Activated CD4-positive, alpha-beta T cell treated with anti-CD3 and anti-CD28 coated beads for 36 hours (primary cell): ENCODE data around the gene CIAO2B. TPM values are rescaled to one million over a fixed set of nuclear protein-coding genes. Genes with fewer than 3 reads are reported as not detected.

Experiments used
- ATAC-seq: fragments of 200-7000 bp; cut with Tn5 transposase; one replicate; pipeline ENCODE4 v1.10.0; 2021; ENCODE audit warnings: mild to moderate bottlenecking, moderate library complexity
- CTCF ChIA-PET: fragments of 350-600 bp; sonication (Branson Sonifier 250); formaldehyde crosslinking; loops from one replicate; lab custom pipeline; 2021; ENCODE audit warnings: antibody characterized with exemption; lab: Charles Lee
- POLR2A ChIA-PET: fragments of 350-600 bp; sonication (Branson Sonifier 250); formaldehyde crosslinking; loops from one replicate; lab custom pipeline; 2021; ENCODE audit warnings: antibody characterized with exemption, inconsistent platforms; lab: Charles Lee
- DNase-seq: peaks from one replicate; pipeline ENCODE4 v3.0.0-alpha.2; 2020
- H3K27ac Mint-ChIP-seq: one replicate; pipeline ENCODE4 v1.8.0; 2021; ENCODE audit warnings: mixed read lengths
- H3K27me3 Mint-ChIP-seq: one replicate; pipeline ENCODE4 v1.8.0; 2021; ENCODE audit warnings: mixed read lengths
- H3K36me3 Mint-ChIP-seq: one replicate; pipeline ENCODE4 v1.8.0; 2021; ENCODE audit warnings: low read depth, mixed read lengths
- H3K4me1 Mint-ChIP-seq: one replicate; pipeline ENCODE4 v1.8.0; 2021; ENCODE audit warnings: mixed read lengths
- H3K4me3 Mint-ChIP-seq: one replicate; pipeline ENCODE4 v1.8.0; 2021; ENCODE audit warnings: mild to moderate bottlenecking, moderate library complexity, mixed read lengths
- H3K9me3 Mint-ChIP-seq: one replicate; pipeline ENCODE4 v1.8.0; 2021; ENCODE audit warnings: low read depth, mixed read lengths
- intact Hi-C, 2 experiments: fragments of 100-400 bp; cut with DNase I in 1 of 2; cut with micrococcal nuclease in 1 of 2; formaldehyde crosslinking; loops; one replicate each; pipeline versions ENCODE4 v1.14.2 to v1.15.1; 2022 to 2024; cut with DNase I, micrococcal nuclease
- total RNA-seq, 2 experiments: library from RNA; stranded (reverse); gene quantifications; one replicate each; pipeline ENCODE4 v1.2.3, GENCODE V29; 2021

Gene CIAO2B
- total RNA-seq, 2 experiments from 2014 or later, result 171 to 186 TPM

DNA sequence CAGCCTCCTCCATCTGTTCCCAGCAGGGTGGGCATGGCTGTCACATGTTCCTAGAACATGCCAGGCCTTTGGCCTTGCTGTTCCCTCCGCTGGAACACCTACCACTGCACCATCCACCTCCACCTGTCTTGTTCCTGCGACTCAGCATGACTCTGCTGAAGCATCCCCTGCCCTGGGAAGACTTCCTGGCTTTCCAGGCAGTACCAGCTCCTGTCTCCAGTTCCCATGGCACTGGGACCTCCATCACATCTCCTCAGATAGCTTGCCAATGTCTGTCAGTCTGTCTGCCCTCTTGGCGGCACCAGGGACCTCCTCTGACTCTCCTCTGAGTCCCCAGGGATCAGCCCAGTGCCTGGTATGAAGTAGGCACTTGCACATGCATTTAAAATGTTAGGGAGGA is 38.2 kb downstream of the CIAO2B start:
- DNase-seq (no peak), ATAC-seq (no peak)
- Mint-ChIP-seq H3K4me3 (no peak overlapping the region), H3K9me3 (no peaks in the 10 kb centered on the region), H3K36me3 (peaks cover 7% of the 10 kb centered on the region), H3K4me1 (peaks cover 8% of the 10 kb centered on the region), H3K27ac (no peak overlapping the region), H3K27me3 (no peaks in the 10 kb centered on the region)
- intact Hi-C loops, result loop anchor here (1.0 to 2.0 kb wide), 4 partner anchors 29 to 39 kb away; partner anchors contain the start of genes CES2 (in 1 of the 2), CIAO2B (in 1 of the 2) and RRAD (in 1 of the 2)
- POLR2A ChIA-PET, result no interaction called here
- CTCF ChIA-PET, result interaction anchor here (0.8 to 2.8 kb wide), 12 partner anchors 10 to 45 kb away, joined by 3 to 19 read pairs (median 6); partner anchors contain the start of gene PDP2

DNA sequence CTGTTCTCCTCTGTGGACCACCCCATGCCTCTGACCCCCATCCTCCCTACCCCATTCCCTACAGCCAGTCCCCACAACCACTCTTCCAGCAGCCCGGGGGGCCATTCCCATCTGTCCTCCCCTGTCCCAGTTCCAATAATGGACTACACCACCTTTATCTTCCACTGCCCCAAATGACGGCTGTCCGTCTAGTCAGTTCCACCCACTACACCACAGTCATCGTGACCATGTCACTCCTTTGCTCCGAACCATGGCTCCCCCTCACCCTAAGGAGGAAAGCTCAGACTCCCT is 38.6 kb downstream of the CIAO2B start:
- no peak for ATAC-seq
- ChIA-PET POLR2A (no interaction called here), CTCF (interaction anchor here (0.6 to 2.8 kb wide), 16 partner anchors 9 to 217 kb away, joined by 3 to 19 read pairs (median 4); partner anchors contain the start of gene PDP2)
- H3K27me3 Mint-ChIP-seq, result no peaks in the 10 kb centered on the region
- H3K4me3 Mint-ChIP-seq, result no peak overlapping the region
- H3K27ac Mint-ChIP-seq, result no peak overlapping the region
- no peaks in the 10 kb centered on the region for H3K9me3 Mint-ChIP-seq
- H3K4me1 Mint-ChIP-seq, result peaks cover 8% of the 10 kb centered on the region
- DNase-seq, result no peak
- peaks cover 7% of the 10 kb centered on the region for H3K36me3 Mint-ChIP-seq
- intact Hi-C loops, result loop anchor here (1.0 to 2.0 kb wide), 4 partner anchors 29 to 39 kb away; partner anchors contain the start of genes CES2 (in 1 of the 2), CIAO2B (in 1 of the 2) and RRAD (in 1 of the 2)

DNA sequence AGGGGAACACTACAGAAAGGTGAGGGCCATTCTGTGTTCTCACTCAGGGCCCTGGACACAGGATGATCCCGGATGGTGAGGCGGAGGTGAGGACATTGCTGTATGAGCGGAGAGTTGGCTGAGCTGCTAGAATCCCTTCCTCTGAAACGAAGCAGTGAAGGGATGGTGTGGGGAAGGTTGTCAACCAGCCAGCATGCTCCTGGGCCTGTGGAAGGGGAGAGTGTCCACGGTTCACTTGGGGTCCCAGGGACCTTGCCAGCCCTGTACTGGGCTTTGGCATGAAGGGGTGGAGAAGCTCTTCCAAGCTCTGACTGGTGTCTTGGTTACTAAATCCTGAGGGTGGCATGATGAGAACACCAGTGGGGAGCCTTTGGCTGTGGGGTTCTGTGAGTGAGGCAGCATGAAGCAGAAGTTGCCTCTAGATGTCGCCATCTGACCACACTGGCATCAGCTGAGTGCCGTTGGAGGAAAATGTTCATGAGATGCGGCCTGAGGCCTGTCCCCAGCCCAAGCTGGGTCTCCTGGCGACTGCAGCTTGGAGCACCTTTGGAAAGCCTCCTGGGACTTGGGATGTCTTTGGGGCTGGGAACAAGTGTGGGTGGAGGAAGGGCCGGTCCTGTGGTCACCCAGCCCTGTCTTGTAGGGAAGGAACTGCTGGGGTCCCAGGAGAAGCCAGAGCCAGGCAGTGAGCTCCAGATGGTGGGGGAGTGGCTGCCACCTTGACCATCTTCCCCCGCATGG is 39.1 kb downstream of the CIAO2B start:
- ChIA-PET CTCF (interaction anchor here (0.6 to 2.8 kb wide), 21 partner anchors 9 to 865 kb away, joined by 3 to 19 read pairs (median 4); partner anchors contain the start of genes CES3, NAE1 and PDP2), POLR2A (no interaction called here)
- Mint-ChIP-seq H3K9me3 (no peaks in the 10 kb centered on the region), H3K4me3 (no peak overlapping the region), H3K4me1 (peaks cover 8% of the 10 kb centered on the region), H3K27ac (no peak overlapping the region), H3K36me3 (peaks cover 7% of the 10 kb centered on the region), H3K27me3 (no peaks in the 10 kb centered on the region)
- ATAC-seq (peak; percentile 89), DNase-seq (peak; percentile 81)
- intact Hi-C loops, result loop anchor here (1.0 to 2.0 kb wide), 4 partner anchors 30 to 40 kb away; partner anchors contain the start of genes CES2 (in 1 of the 2), CIAO2B (in 1 of the 2) and RRAD (in 1 of the 2)

DNA sequence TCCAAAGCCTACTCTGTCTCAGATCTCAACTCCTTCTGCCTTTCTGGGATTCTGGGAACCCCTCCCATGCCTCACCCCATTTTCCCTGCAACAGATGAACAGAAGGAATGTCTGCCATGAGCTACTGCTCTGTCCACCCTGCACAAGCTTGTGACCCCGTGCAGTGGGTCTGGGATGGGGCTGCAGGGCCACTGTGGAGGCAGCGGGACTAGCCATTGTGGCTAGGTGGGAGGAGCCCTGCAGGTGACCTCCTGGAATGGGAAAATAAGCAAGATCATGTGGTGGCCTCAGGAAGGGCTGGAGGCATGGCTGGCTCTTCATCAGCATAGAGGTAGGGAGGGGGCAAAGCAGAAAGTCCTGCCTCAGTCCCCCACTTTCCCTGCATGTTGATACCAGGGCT is 40.1 kb downstream of the CIAO2B start:
- peaks cover 7% of the 10 kb centered on the region for H3K36me3 Mint-ChIP-seq
- CTCF ChIA-PET, result interaction anchor here (0.6 to 2.8 kb wide), 6 partner anchors 10 to 290 kb away, joined by 3 to 19 read pairs (median 7); no protein-coding TSS in a partner anchor
- H3K4me1 Mint-ChIP-seq, result peaks cover 8% of the 10 kb centered on the region
- no peak overlapping the region for H3K27ac Mint-ChIP-seq
- intact Hi-C loops, result loop anchor here (2.0 kb wide), 3 partner anchors 31 to 41 kb away; partner anchors contain the start of genes CES2 (in 1 of the 2), CIAO2B (in 1 of the 2) and RRAD (in 1 of the 2)
- ATAC-seq (no peak), DNase-seq (no peak)
- H3K9me3 Mint-ChIP-seq, result no peaks in the 10 kb centered on the region
- POLR2A ChIA-PET, result no interaction called here
- no peaks in the 10 kb centered on the region for H3K27me3 Mint-ChIP-seq
- no peak overlapping the region for H3K4me3 Mint-ChIP-seq

GRCh38 chr16:66891797-66892196 is 42.4 kb downstream of the CIAO2B start:
- H3K36me3 Mint-ChIP-seq, result peaks cover 18% of the 10 kb centered on the region
- ChIA-PET CTCF (interaction anchor here (0.7 to 2.7 kb wide), 6 partner anchors 9 to 61 kb away, joined by 3 to 15 read pairs (median 4); partner anchors contain the start of gene NAE1), POLR2A (no interaction called here)
- peaks cover 25% of the 10 kb centered on the region for H3K4me1 Mint-ChIP-seq
- ATAC-seq (no peak), DNase-seq (no peak)
- no peak overlapping the region for H3K4me3 Mint-ChIP-seq
- no peaks in the 10 kb centered on the region for H3K9me3 Mint-ChIP-seq
- no peak overlapping the region for H3K27ac Mint-ChIP-seq
- H3K27me3 Mint-ChIP-seq, result no peaks in the 10 kb centered on the region
- intact Hi-C loops, result no loop called here

DNA sequence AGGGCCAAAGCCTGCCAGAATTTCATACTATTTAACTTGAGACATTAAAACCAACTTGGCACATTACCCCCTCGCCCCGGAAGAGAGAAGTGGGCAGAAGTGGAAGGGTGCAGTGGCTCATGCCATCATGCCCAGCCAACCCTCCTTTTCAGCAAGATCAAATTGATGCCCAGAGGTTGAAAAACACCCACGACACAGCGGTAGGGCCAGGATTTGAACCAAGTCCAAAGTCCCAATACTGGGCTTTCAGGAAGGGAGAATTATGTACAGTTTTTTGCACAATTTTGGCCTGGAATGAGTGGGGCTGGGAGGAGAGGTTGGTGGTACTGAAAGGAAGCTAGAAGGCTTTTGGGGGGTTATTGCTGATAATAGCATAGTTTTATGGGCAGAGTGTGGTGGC is 42.8 kb downstream of the CIAO2B start:
- CTCF ChIA-PET, result interaction anchor here (0.7 to 2.7 kb wide), 6 partner anchors 22 to 62 kb away, joined by 3 to 15 read pairs (median 5); partner anchors contain the start of gene NAE1
- Mint-ChIP-seq H3K4me3 (no peak overlapping the region), H3K4me1 (peaks cover 28% of the 10 kb centered on the region), H3K27me3 (no peaks in the 10 kb centered on the region), H3K27ac (no peak overlapping the region), H3K36me3 (peaks cover 22% of the 10 kb centered on the region), H3K9me3 (no peaks in the 10 kb centered on the region)
- POLR2A ChIA-PET, result no interaction called here
- intact Hi-C loops, result no loop called here
- DNase-seq (no peak), ATAC-seq (no peak)

DNA sequence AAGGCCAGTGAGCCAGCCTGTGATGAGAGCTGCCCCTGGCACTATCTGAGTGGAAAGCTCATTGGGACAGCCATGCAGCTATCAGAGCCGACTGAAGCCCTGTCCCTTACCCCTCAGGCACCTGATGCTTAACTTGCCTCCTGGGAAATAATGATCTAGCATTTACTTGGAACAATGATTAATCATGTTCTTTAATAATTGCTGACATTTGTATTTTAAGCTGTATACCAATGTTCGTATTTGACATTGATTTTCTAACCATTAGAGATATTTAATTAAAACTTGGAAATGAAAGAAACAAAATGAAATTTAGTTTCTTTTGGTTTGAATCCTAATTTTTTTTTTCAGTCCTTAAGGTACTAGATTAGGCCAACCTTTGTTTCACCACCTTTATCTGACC is 43.4 kb downstream of the CIAO2B start:
- Mint-ChIP-seq H3K27me3 (no peaks in the 10 kb centered on the region), H3K4me3 (no peak overlapping the region), H3K4me1 (peaks cover 29% of the 10 kb centered on the region), H3K36me3 (peaks cover 21% of the 10 kb centered on the region), H3K27ac (peak overlapping the region; percentile 18), H3K9me3 (no peaks in the 10 kb centered on the region)
- DNase-seq (no peak), ATAC-seq (no peak)
- CTCF ChIA-PET, result interaction anchor here (0.6 to 2.7 kb wide), 10 partner anchors 8 to 63 kb away, joined by 3 to 15 read pairs (median 4); partner anchors contain the start of gene NAE1
- POLR2A ChIA-PET, result interaction anchor here (0.7 kb wide), 2 partner anchors 10 to 140 kb away, joined by 3 to 4 read pairs; no protein-coding TSS in a partner anchor
- intact Hi-C loops, result no loop called here

- peaks cover 31% of the 10 kb centered on the region for H3K4me1 Mint-ChIP-seq
- POLR2A ChIA-PET, result no interaction called here
- intact Hi-C loops, result no loop called here
Observed at GRCh38 chr16:66889622-66890021, 44.6 kb downstream of the CIAO2B start.

GRCh38 chr16:66888647-66889615 is 45.3 kb downstream of the CIAO2B start:
- Mint-ChIP-seq H3K36me3 (peaks cover 36% of the 10 kb centered on the region), H3K27me3 (no peaks in the 10 kb centered on the region), H3K4me3 (no peak overlapping the region), H3K9me3 (no peaks in the 10 kb centered on the region), H3K27ac (no peak overlapping the region), H3K4me1 (peaks cover 33% of the 10 kb centered on the region)
- POLR2A ChIA-PET, result no interaction called here
- CTCF ChIA-PET, result interaction anchor here (0.6 to 2.7 kb wide), 3 partner anchors 8 to 58 kb away, joined by 3 to 15 read pairs (median 3); partner anchors contain the start of genes NAE1 and PDP2
- intact Hi-C loops, result no loop called here
- ATAC-seq (no peak), DNase-seq (no peak)

More at GRCh38 chr16:66889622-66890021, 44.6 kb downstream of the CIAO2B start:
- no peak for DNase-seq
- H3K27me3 Mint-ChIP-seq, result no peaks in the 10 kb centered on the region
- H3K27ac Mint-ChIP-seq, result no peak overlapping the region
- ATAC-seq, result no peak
- H3K9me3 Mint-ChIP-seq, result no peaks in the 10 kb centered on the region
- H3K36me3 Mint-ChIP-seq, result peaks cover 30% of the 10 kb centered on the region
- no peak overlapping the region for H3K4me3 Mint-ChIP-seq
- CTCF ChIA-PET, result interaction anchor here (1.2 to 2.7 kb wide), 6 partner anchors 9 to 59 kb away, joined by 3 to 15 read pairs (median 4); partner anchors contain the start of genes NAE1 and PDP2

GRCh38 chr16:66886914-66887313 is 47.3 kb downstream of the CIAO2B start:
- Mint-ChIP-seq H3K9me3 (no peaks in the 10 kb centered on the region), H3K4me3 (no peak overlapping the region), H3K27me3 (no peaks in the 10 kb centered on the region), H3K4me1 (peaks cover 29% of the 10 kb centered on the region), H3K27ac (no peak overlapping the region), H3K36me3 (peaks cover 32% of the 10 kb centered on the region)
- intact Hi-C loops, result no loop called here
- ATAC-seq (no peak), DNase-seq (no peak)
- ChIA-PET POLR2A (no interaction called here), CTCF (interaction anchor here (0.8 to 1.7 kb wide), 2 partner anchors 11 to 19 kb away, joined by 4 to 5 read pairs; no protein-coding TSS in a partner anchor)
